Colonic mucosa (tissue), 4 donors: Measurements from ENCODE around the gene TGOLN2. TPM values are rescaled to one million over a fixed set of nuclear protein-coding genes. Genes with fewer than 3 reads are reported as not detected.
"Not testable (repeated sequence)": the region's sequence is repeated elsewhere in the genome, so short reads cannot be mapped to it uniquely, and the experiment has no call there.

Experiments used
- DNase-seq: peaks from one replicate; pipeline ENCODE4 v3.0.0-alpha.2; 2020
- H3K27ac ChIP-seq: fragments of 200-600 bp; one replicate; pipeline ENCODE4 v1.8.0; 2021
- H3K27me3 ChIP-seq: fragments of 200-600 bp; one replicate; pipeline ENCODE4 v1.8.0; 2021
- H3K36me3 ChIP-seq: fragments of 200-600 bp; one replicate; pipeline ENCODE4 v1.8.0; 2021
- H3K4me1 ChIP-seq: fragments of 200-600 bp; one replicate; pipeline ENCODE4 v1.8.0; 2021; ENCODE audit warnings: mild to moderate bottlenecking
- H3K4me3 ChIP-seq: fragments of 200-600 bp; one replicate; pipeline ENCODE4 v1.8.0; 2021
- H3K9ac ChIP-seq, 2 donors: one replicate each; pipeline ENCODE4 v1.7.0; 2013; ENCODE audit warnings: control low read depth in 2 of 2, low read depth in 2 of 2, low read length in 2 of 2
- H3K9me3 ChIP-seq: fragments of 200-600 bp; one replicate; pipeline ENCODE4 v1.8.0; 2021
- intact Hi-C: fragments of 100-400 bp; cut with DNase I; formaldehyde crosslinking; loops from one replicate; pipeline ENCODE4 v1.14.1; 2022
- total RNA-seq, 2 donors: library from RNA; stranded (reverse); fragmentation: NEBNext Ultra II Directional in 1 of 2; extraction: Animal tissue kit (Norgen Biotek cat#: 25700) in 1 of 2; gene quantifications; one replicate each; pipeline ENCODE4 v1.2.1, GENCODE V29; 2021
- TF ChIP-seq, protein P1 (sequence below): fragments of 200-600 bp; IDR thresholded peaks from one replicate; pipeline ENCODE4 v1.8.0; 2022; ENCODE audit warnings: antibody characterized with exemption, mild to moderate bottlenecking
- donor health status: healthy.
- donor health status: DM: no; HTN: no; CAD: no.
- donor health status: DM: no; HTN: no; CAD: no.

Gene TGOLN2
- total RNA-seq, 2 donors from 2014 or later: 140 to 162 TPM

DNA sequence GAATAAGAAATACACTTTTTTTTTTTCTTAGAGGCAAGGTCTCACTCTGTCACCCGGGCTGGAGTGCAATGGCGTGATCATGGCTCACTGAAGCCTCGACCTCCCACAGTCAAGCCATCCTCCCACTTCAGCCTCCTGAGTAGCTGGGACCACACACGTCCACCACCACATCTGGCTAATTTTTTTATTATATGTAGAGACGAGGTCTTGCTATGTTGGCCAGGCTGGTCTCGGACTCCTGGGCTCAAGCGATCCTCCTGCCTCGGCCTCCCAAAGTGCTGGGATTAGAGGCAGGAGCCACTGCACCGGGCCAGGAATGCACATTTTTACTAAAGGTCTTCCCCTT is 2.4 kb downstream of the TGOLN2 start:
- Histone ChIP-seq H3K4me3 (peak overlapping the region; percentile 61), H3K27me3 (no peaks in the 10 kb centered on the region), H3K27ac (peak overlapping the region; percentile 88), H3K9ac (peak overlapping the region in 1 of 2 donors; percentile 97), H3K36me3 (peaks cover 5% of the 10 kb centered on the region), H3K4me1 (peaks cover 11% of the 10 kb centered on the region), H3K9me3 (no peaks in the 10 kb centered on the region)
- intact Hi-C loops: no loop called here
- no peak for DNase-seq
- TF ChIP-seq, protein P1, sequence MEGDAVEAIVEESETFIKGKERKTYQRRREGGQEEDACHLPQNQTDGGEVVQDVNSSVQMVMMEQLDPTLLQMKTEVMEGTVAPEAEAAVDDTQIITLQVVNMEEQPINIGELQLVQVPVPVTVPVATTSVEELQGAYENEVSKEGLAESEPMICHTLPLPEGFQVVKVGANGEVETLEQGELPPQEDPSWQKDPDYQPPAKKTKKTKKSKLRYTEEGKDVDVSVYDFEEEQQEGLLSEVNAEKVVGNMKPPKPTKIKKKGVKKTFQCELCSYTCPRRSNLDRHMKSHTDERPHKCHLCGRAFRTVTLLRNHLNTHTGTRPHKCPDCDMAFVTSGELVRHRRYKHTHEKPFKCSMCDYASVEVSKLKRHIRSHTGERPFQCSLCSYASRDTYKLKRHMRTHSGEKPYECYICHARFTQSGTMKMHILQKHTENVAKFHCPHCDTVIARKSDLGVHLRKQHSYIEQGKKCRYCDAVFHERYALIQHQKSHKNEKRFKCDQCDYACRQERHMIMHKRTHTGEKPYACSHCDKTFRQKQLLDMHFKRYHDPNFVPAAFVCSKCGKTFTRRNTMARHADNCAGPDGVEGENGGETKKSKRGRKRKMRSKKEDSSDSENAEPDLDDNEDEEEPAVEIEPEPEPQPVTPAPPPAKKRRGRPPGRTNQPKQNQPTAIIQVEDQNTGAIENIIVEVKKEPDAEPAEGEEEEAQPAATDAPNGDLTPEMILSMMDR: no peak

DNA sequence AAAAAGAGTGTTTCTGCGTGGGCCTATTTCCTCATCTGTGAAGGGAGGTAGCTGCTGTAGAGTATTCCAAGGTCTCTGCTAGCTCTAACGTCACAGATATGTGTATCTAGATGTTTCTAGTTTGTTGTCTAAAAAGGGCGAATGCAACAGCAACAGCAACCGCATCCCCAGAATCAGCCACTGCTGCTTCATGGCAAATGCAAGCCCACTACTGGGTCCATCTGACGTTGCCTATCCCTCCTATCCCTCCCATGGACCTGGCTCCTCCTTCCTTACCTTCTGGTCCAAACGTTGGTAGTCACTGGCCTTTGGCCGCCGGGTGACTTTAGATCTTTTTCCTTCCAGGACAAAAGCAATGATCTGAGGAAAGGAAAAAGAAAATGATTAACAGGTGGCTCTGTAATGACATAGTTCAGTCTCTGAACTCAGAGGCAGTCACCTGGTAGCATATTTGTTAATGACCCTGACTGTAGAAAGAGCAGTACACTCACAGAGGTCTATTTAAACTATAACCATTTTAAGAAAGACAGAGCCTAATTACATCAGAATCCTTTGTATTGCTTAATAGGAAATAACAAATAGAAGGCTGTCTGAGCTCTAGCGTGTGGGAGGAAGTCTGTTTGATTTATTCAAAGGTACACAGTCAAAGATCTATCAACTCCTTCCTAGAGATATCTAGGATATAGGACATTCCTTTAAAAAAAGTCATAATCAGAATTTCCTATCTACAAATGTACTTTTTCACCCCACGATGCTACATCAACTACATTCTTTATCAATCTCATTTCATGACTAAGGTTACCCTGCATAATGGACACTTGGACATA is 2.9 kb downstream of the TGOLN2 start:
- intact Hi-C loops: no loop called here
- Histone ChIP-seq H3K4me1 (peaks cover 11% of the 10 kb centered on the region), H3K9me3 (no peaks in the 10 kb centered on the region), H3K27me3 (no peaks in the 10 kb centered on the region), H3K27ac (peak overlapping the region; percentile 88), H3K4me3 (peak overlapping the region; percentile 61), H3K36me3 (peaks cover 5% of the 10 kb centered on the region), H3K9ac (peak overlapping the region in 1 of 2 donors; percentile 97)
- TF ChIP-seq, protein P1: no peak
- peak; percentile 72 for DNase-seq

DNA sequence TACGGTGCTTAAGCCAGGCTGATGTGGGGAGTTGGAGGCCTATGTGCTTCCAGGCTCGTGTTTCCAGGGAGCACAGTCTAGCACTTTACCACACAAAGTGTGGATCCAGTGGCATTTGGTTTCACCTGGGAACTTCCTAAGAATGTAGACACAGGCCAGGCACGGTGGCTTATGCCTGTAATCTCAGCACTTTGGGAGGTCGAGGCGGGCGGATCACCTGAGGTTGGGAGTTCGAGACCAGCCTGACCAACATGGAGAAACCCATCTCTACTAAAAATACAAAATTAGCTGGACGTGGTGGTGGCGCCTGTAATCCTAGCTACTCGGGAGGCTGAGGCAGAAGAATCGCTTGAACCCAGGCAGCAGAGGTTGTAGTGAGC is 3.8 kb downstream of the TGOLN2 start:
- H3K27me3 ChIP-seq, H3K27ac ChIP-seq, H3K4me3 ChIP-seq, intact Hi-C loops, DNase-seq, H3K36me3 ChIP-seq, H3K9me3 ChIP-seq: not testable (repeated sequence)
- Histone ChIP-seq H3K9ac (peak overlapping the region in 1 of 2 donors; percentile 97), H3K4me1 (peaks cover 11% of the 10 kb centered on the region)

DNA sequence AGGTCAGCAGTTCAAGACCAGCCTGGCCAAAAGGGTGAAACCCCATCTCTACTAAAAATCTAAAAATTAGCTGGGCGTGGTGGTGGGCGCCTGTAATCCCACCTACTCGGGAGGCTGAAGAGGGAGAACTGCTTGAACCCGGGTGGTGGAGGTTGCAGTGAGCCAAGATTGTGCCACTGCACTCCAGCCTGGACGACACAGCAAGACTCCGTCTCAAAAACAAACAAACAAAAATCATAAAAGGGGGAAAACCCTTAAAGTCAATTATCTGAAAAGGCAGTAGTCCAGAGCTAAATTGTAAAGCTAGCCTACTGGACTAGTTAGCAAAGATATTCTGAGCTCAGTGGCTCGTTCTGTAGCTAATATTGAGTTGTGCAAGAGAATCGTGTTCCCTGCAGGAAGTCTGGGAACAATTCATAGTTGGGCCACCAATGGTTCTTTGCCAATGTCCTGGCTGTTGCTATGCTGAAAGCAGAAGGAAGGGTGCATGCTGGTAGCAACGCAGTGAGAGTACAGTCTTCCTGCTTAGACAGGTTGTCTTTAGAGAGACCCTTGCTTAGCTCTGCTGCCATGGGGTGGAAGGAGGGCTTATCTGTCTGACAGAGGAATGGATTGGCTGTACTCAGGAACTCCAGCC is 4.3 kb downstream of the TGOLN2 start:
- no peak overlapping the region for H3K27ac ChIP-seq
- peaks cover 11% of the 10 kb centered on the region for H3K4me1 ChIP-seq
- no peaks in the 10 kb centered on the region for H3K27me3 ChIP-seq
- H3K9me3 ChIP-seq: no peaks in the 10 kb centered on the region
- no peak overlapping the region for H3K4me3 ChIP-seq
- DNase-seq: no peak
- H3K9ac ChIP-seq: no peak overlapping the region
- intact Hi-C loops: no loop called here
- TF ChIP-seq, protein P1: no peak
- H3K36me3 ChIP-seq: peaks cover 5% of the 10 kb centered on the region

DNA sequence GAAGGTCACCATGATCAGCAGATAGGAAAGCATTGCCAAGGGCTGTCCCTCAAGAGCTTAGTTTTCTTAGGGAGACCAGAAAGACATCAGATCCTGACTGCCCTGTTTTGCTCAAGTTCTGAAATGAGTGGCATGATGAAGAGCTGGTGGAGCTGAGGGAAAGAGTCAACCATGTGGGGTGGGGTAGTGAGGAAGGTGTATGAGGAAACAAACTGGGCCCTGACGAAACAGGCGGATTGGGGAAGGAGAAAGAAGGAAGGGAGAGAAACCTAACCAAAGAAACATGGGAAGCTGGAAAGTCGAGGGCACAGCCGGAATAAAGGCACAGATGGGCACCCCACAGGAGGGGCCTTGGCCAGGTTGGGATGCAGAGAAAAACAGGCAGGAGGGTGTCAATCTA is 8.0 kb downstream of the TGOLN2 start:
- no peak for DNase-seq
- H3K9ac ChIP-seq: no peak overlapping the region
- no peak overlapping the region for H3K4me3 ChIP-seq
- no peaks in the 10 kb centered on the region for H3K27me3 ChIP-seq
- intact Hi-C loops: no loop called here
- H3K36me3 ChIP-seq: peaks cover 11% of the 10 kb centered on the region
- H3K4me1 ChIP-seq: peaks cover 7% of the 10 kb centered on the region
- no peaks in the 10 kb centered on the region for H3K9me3 ChIP-seq
- H3K27ac ChIP-seq: no peak overlapping the region
- TF ChIP-seq, protein P1: no peak
